GM23248 (cell line): Measurements from ENCODE around the gene PCMT1. TPM values are rescaled to one million over a fixed set of nuclear protein-coding genes. Genes with fewer than 3 reads are reported as not detected.
"Not testable (repeated sequence)": the region's sequence is repeated elsewhere in the genome, so short reads cannot be mapped to it uniquely, and the experiment has no call there.

ENCODE experiments used
- DNase-seq: peaks from one replicate; pipeline ENCODE4 v3.0.0-alpha.2; 2015
- H2AFZ ChIP-seq: fragments of 200-600 bp; sonication (generic); 2 replicates; pipeline ENCODE4 v1.6.1; 2016; ENCODE audit warnings: antibody characterized with exemption
- H3F3A ChIP-seq: fragments of 200-600 bp; sonication (generic); 2 replicates; pipeline ENCODE4 v1.6.1; 2016; ENCODE audit warnings: mild to moderate bottlenecking, antibody characterized with exemption, mixed run types; ENCODE audit not compliant: insufficient read depth
- H3K27ac ChIP-seq: fragments of 200-600 bp; sonication (generic); 2 replicates; pipeline ENCODE4 v1.5.1; 2016; ENCODE audit warnings: mild to moderate bottlenecking
- H3K27me3 ChIP-seq: fragments of 200-600 bp; sonication (generic); replicated peaks from 2 replicates; pipeline ENCODE4 v1.6.1; 2016; ENCODE audit warnings: mild to moderate bottlenecking; ENCODE audit not compliant: insufficient read depth
- H3K36me3 ChIP-seq: fragments of 200-600 bp; sonication (generic); 2 replicates; pipeline ENCODE4 v1.6.1; 2016; ENCODE audit warnings: low read depth, mild to moderate bottlenecking
- H3K4me1 ChIP-seq: fragments of 200-600 bp; sonication (generic); 2 replicates; pipeline ENCODE4 v1.6.1; 2016; ENCODE audit warnings: mild to moderate bottlenecking; ENCODE audit not compliant: insufficient read depth
- H3K4me2 ChIP-seq: fragments of 200-600 bp; sonication (generic); one replicate; pipeline ENCODE4 v1.6.1; 2016; ENCODE audit warnings: mild to moderate bottlenecking; ENCODE audit not compliant: unreplicated experiment
- H3K4me3 ChIP-seq: fragments of 200-600 bp; sonication (generic); 2 replicates; pipeline ENCODE4 v1.5.1; 2016; ENCODE audit warnings: mild to moderate bottlenecking
- H3K79me2 ChIP-seq: fragments of 200-600 bp; sonication (generic); 2 replicates; pipeline ENCODE4 v1.6.1; 2016; ENCODE audit warnings: mild to moderate bottlenecking; ENCODE audit not compliant: insufficient read depth
- H3K9ac ChIP-seq: fragments of 200-600 bp; sonication (generic); 2 replicates; pipeline ENCODE4 v1.6.1; 2016; ENCODE audit warnings: mild to moderate bottlenecking
- H3K9me2 ChIP-seq: fragments of 200-600 bp; sonication (generic); 2 replicates; pipeline ENCODE4 v1.6.1; 2016; ENCODE audit warnings: mixed run types, mild to moderate bottlenecking, moderate library complexity; ENCODE audit not compliant: insufficient read depth
- H3K9me3 ChIP-seq: fragments of 200-600 bp; sonication (generic); one replicate; pipeline ENCODE4 v1.6.1; 2017; ENCODE audit warnings: low read depth
- H4K20me1 ChIP-seq: fragments of 200-600 bp; sonication (generic); 2 replicates; pipeline ENCODE4 v1.6.0; 2016; ENCODE audit not compliant: insufficient read depth
- EZH2 ChIP-seq: fragments of 200-600 bp; sonication (generic); IDR thresholded peaks from 2 replicates; pipeline ENCODE4 v1.6.1; 2018; ENCODE audit warnings: antibody characterized with exemption, mild to moderate bottlenecking; ENCODE audit not compliant: insufficient read depth, poor library complexity, severe bottlenecking
- EZH2phosphoT487 ChIP-seq: fragments of 200-600 bp; sonication (generic); IDR thresholded peaks from 2 replicates; pipeline ENCODE4 v1.6.1; 2018; ENCODE audit warnings: antibody characterized with exemption, moderate library complexity, mild to moderate bottlenecking, low read depth; ENCODE audit not compliant: insufficient read depth
- WGBS, 2 experiments: methylation state at CpG; one replicate each; pipeline ENCODE4 v1.1.6; 2015 to 2017; ENCODE audit warnings: low lambda C conversion rate in 2 of 2, low coverage in 1 of 2; ENCODE audit errors: missing lambda C conversion rate in 2 of 2; 5-methylcytosine and 5-hydroxymethylcytosine counted together
- in situ Hi-C: fragments of 300-500 bp; cut with MboI; formaldehyde crosslinking; loops from 2 replicates; pipeline ENCODE4 v1.15.0; 2020
- polyA plus RNA-seq: library from polyadenylated mRNA; unstranded; fragments of >200 nt; fragmentation: Nextera tagmentation; extraction: Ambion mirVana; gene quantifications from 2 replicates; pipeline ENCODE4 v1.2.1, GENCODE V29; 2016
- total RNA-seq: library from RNA; depleted of rRNA; stranded (reverse); fragments of >200 nt; shearing (Covaris generic); gene quantifications from 2 replicates; pipeline ENCODE4 v1.2.3, GENCODE V29; 2014

Gene PCMT1
- total and polyA plus RNA-seq, 2 experiments from 2014 or later, result 165 to 184 TPM

- 78 to 83% methylated on average over 5 of the region's 5 CpGs for WGBS, 2 experiments
- H3K4me1 ChIP-seq, result peaks cover 69% of the 10 kb centered on the region
- no peaks in the 10 kb centered on the region for H3K9me3 ChIP-seq
- H3K4me2 ChIP-seq, result peak overlapping the region; percentile 16
- peak overlapping the region; percentile 47 for H3K27ac ChIP-seq
- no peaks in the 10 kb centered on the region for H4K20me1 ChIP-seq
- H3K79me2 ChIP-seq, result peaks cover 64% of the 10 kb centered on the region
- 0 out of 2 replicates have a peak, but pooled peaks cover 4% of the 10 kb centered on the region for H3K36me3 ChIP-seq
- TF ChIP-seq EZH2, result no peak
- TF ChIP-seq EZH2phosphoT487, result no peak
- H3K27me3 ChIP-seq, result no peaks in the 10 kb centered on the region
- H3K9ac ChIP-seq, result no peak overlapping the region
- DNase-seq, result peak; percentile 82
- H3K4me3 ChIP-seq, result no peak overlapping the region
- H3F3A ChIP-seq, result peaks cover 67% of the 10 kb centered on the region
- H3K9me2 ChIP-seq, result no peaks in the 10 kb centered on the region
- in situ Hi-C loops, result no loop called here
- no peak overlapping the region for H2AFZ ChIP-seq
Observed at GRCh38 chr6:149851461-149852110, 102.0 kb downstream of the PCMT1 start.

DNA sequence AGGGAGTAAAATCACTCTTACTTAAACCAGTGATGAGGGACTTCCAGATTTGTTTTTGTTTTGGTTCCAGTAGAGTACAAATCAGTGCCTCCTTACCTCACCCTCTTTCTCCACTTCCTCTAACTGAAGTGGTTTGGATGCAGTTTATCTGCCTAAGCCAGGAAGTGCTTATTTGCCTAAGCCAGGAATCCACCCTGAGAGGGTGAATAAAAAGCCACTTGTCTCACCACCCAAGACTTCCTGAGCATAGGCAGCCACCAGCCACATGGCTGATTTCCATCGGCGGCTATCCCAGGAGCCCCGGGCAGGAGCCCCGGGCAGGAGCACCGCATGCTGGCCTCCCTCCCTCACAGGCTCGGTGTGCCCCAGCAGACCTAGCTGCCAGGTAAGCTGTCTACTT is 102.6 kb downstream of the PCMT1 start:
- H3K79me2 ChIP-seq, result peaks cover 70% of the 10 kb centered on the region
- no peaks in the 10 kb centered on the region for H4K20me1 ChIP-seq
- H3K36me3 ChIP-seq, result 0 out of 2 replicates have a peak, but pooled peaks cover 4% of the 10 kb centered on the region
- H3K9me3 ChIP-seq, result no peaks in the 10 kb centered on the region
- peaks cover 68% of the 10 kb centered on the region for H3F3A ChIP-seq
- in situ Hi-C loops, result no loop called here
- H2AFZ ChIP-seq, result no peak overlapping the region
- no peak overlapping the region for H3K9ac ChIP-seq
- peak; percentile 37 for DNase-seq
- WGBS, 2 experiments, result 88 to 90% methylated on average over 6 of the region's 6 CpGs
- peak overlapping the region; percentile 47 for H3K27ac ChIP-seq
- H3K4me3 ChIP-seq, result no peak overlapping the region
- H3K4me1 ChIP-seq, result peaks cover 69% of the 10 kb centered on the region
- H3K9me2 ChIP-seq, result no peaks in the 10 kb centered on the region
- TF ChIP-seq EZH2phosphoT487 (no peak), EZH2 (no peak)
- H3K4me2 ChIP-seq, result peak overlapping the region; percentile 16
- no peaks in the 10 kb centered on the region for H3K27me3 ChIP-seq

DNA sequence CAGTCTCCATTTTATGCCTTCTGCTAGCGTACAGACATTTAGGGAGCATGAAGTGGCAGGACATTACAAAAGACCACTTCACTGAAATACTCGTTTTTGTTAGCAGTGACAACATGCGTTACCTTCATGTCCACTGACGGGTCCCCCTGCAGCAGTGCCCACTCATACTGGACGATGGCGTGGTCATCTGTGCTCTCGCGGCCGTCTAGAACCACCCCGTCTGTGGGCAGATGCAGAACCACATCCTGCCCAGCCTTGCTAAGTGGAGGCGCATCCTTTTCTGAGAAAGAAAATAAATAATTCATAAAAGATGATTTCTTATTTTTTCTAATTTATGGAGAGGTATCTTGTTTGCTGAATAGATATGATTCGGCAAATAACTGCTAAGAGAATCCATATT is 103.3 kb downstream of the PCMT1 start:
- Histone ChIP-seq H3K79me2 (peaks cover 77% of the 10 kb centered on the region), H3F3A (peaks cover 67% of the 10 kb centered on the region), H3K9me2 (no peaks in the 10 kb centered on the region), H3K36me3 (0 out of 2 replicates have a peak, but pooled peaks cover 4% of the 10 kb centered on the region), H3K9ac (no peak overlapping the region), H3K4me2 (no peak overlapping the region), H3K4me1 (peaks cover 68% of the 10 kb centered on the region), H2AFZ (no peak overlapping the region), H3K9me3 (no peaks in the 10 kb centered on the region), H3K4me3 (no peak overlapping the region), H3K27ac (0 out of 2 replicates have a peak overlapping the region, but pooled peaks have one; percentile 47), H3K27me3 (no peaks in the 10 kb centered on the region), H4K20me1 (no peaks in the 10 kb centered on the region)
- WGBS, 2 experiments, result 94 to 95% methylated on average over 12 of the region's 12 CpGs
- in situ Hi-C loops, result no loop called here
- TF ChIP-seq EZH2 (no peak), EZH2phosphoT487 (no peak)
- DNase-seq, result no peak

DNA sequence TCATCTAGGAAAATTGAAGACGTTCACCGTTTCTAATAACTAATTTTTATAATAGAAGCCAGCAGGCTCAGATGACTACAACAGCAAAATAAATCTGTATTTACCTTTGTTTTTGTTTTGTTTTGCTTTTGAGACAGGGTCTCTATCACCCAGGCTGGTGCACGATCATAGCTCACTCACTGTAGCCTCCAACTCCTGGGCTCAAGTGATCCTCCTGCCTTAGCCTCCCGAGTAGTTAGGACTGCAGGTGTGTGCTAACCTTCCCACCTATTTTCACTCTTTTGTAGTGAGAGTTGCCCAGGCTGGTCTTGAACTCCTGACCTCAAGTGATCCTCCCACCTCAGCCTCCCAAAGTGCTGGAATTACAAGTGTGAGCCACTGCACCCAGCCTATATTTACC is 104.5 kb downstream of the PCMT1 start:
- H2AFZ ChIP-seq, H3K9me2 ChIP-seq, H3K4me3 ChIP-seq, DNase-seq, H3K36me3 ChIP-seq, H3K9me3 ChIP-seq, in situ Hi-C loops, H3K27me3 ChIP-seq, H4K20me1 ChIP-seq: not testable (repeated sequence)
- H3K27ac ChIP-seq, result peak overlapping the region; percentile 94
- peaks cover 68% of the 10 kb centered on the region for H3F3A ChIP-seq
- H3K79me2 ChIP-seq, result peaks cover 79% of the 10 kb centered on the region
- WGBS, 2 experiments, result 96 to 98% methylated on average over 4 of the region's 4 CpGs
- H3K4me1 ChIP-seq, result peaks cover 69% of the 10 kb centered on the region
- H3K9ac ChIP-seq, result peak overlapping the region; percentile 76
- peak overlapping the region; percentile 86 for H3K4me2 ChIP-seq
